ENCODE data around the gene TMEM98. TPM values are rescaled to one million over a fixed set of nuclear protein-coding genes. Genes with fewer than 3 reads are reported as not detected.
"Not testable (repeated sequence)": the region's sequence is repeated elsewhere in the genome, so short reads cannot be mapped to it uniquely, and the experiment has no call there.

The TMEM98 gene
- polyA plus RNA-seq, 3 donors, result not detected

DNA sequence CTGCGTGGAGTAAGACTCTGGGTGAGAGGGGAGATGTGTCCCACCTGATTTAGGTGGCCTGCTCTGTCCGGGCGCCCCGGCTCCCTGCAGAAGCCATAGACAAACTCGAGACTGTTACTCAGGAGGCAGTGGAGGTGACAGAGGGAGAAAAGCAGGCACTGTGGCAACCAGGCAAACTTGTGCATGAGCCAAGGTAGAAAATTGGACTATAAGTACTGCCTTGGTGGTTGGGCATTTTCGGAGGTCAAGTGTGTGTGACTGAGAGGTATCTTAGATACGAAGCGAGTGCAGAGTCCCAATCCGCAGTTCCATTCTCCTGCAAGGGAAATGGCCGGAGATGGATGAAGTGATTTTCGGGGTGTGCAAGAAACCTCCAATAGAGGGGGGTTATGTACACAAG is 36.6 kb downstream of the TMEM98 start:
- WGBS (ENCODE audit: insufficient coverage), result 90% methylated on average over 11 of the region's 11 CpGs
- no peak overlapping the region for H2AFZ ChIP-seq (ENCODE audit: insufficient read depth, low read depth, low read length, poor library complexity, severe bottlenecking)
- Mint-ChIP-seq H3K27me3 (ENCODE audit: low read depth in 3 of 3) (peaks cover 2 to 11% (median 9%) of the 10 kb centered on the region in 3 donors), H3K27ac (no peak overlapping the region), H3K36me3 (no peaks in the 10 kb centered on the region), H3K4me3 (no peak overlapping the region), H3K4me1 (peaks cover 3% of the 10 kb centered on the region), H3K9me3 (peaks cover 0 to 10% (median 4%) of the 10 kb centered on the region in 7 donors)
- DNase-seq, result no peak
- no peaks in the 10 kb centered on the region for H3K79me2 ChIP-seq (ENCODE audit: insufficient read depth, low read length)
- no peaks in the 10 kb centered on the region for H3K9me3 ChIP-seq (replicated peaks in 1 of 2; ENCODE audit: control insufficient read depth in 1 of 2, insufficient read depth in 1 of 2, low read length in 2 of 2)
- TF ChIP-seq, protein P1, sequence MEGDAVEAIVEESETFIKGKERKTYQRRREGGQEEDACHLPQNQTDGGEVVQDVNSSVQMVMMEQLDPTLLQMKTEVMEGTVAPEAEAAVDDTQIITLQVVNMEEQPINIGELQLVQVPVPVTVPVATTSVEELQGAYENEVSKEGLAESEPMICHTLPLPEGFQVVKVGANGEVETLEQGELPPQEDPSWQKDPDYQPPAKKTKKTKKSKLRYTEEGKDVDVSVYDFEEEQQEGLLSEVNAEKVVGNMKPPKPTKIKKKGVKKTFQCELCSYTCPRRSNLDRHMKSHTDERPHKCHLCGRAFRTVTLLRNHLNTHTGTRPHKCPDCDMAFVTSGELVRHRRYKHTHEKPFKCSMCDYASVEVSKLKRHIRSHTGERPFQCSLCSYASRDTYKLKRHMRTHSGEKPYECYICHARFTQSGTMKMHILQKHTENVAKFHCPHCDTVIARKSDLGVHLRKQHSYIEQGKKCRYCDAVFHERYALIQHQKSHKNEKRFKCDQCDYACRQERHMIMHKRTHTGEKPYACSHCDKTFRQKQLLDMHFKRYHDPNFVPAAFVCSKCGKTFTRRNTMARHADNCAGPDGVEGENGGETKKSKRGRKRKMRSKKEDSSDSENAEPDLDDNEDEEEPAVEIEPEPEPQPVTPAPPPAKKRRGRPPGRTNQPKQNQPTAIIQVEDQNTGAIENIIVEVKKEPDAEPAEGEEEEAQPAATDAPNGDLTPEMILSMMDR (IDR thresholded peaks at IDR 0.05), result no peak
- H3K4me2 ChIP-seq (replicated peaks; ENCODE audit: extremely low read depth, low read length, poor library complexity, severe bottlenecking), result no peak overlapping the region
- H3K36me3 ChIP-seq (replicated peaks in 1 of 2; ENCODE audit: control insufficient read depth in 1 of 2, insufficient read depth in 2 of 2, low read length in 2 of 2), result no peaks in the 10 kb centered on the region
- no peak overlapping the region for H3K27ac ChIP-seq (ENCODE audit: low read depth in 1 of 2, low read length in 2 of 2)
- no peaks in the 10 kb centered on the region for H3K4me1 ChIP-seq (ENCODE audit: control insufficient read depth in 1 of 2, insufficient read depth in 2 of 2, low read length in 2 of 2)
- no peaks in the 10 kb centered on the region for H3K27me3 ChIP-seq (ENCODE audit: control insufficient read depth in 2 of 2, insufficient read depth in 2 of 2, low read length in 2 of 2)
- H3K4me3 ChIP-seq (replicated peaks in 1 of 3; ENCODE audit: low read depth in 2 of 3, low read length in 3 of 3), result no peak overlapping the region
- no peaks in the 10 kb centered on the region for H4K20me1 ChIP-seq (ENCODE audit: insufficient read depth, low read length)
- intact Hi-C loops (cut with micrococcal nuclease), result no loop called here
- H3K9ac ChIP-seq (ENCODE audit: insufficient read depth, low read length, poor library complexity, severe bottlenecking), result no peak overlapping the region

DNA sequence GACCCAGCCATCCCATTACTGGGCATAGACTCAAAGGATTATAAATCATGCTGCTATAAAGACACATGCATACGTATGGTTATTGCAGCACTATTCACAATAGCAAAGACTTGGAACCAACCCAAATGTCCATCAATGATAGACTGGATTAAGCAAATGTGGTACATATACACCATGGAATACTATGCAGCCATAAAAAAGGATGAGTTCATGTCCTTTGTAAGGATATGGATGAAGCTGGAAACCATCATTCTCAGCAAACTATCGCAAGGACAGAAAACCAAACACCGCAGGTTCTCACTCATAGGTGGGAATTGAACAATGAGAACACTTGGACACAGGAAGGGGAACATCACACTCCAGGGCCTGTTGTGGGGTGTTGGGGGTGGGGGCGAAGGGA is 41.3 kb downstream of the TMEM98 start:
- H3K36me3 ChIP-seq (replicated peaks in 1 of 2; ENCODE audit: control insufficient read depth in 1 of 2, insufficient read depth in 2 of 2, low read length in 2 of 2); H3K79me2 ChIP-seq (ENCODE audit: insufficient read depth, low read length); H3K4me3 Mint-ChIP-seq; intact Hi-C loops (cut with micrococcal nuclease); DNase-seq; H3K27me3 ChIP-seq (ENCODE audit: control insufficient read depth in 2 of 2, insufficient read depth in 2 of 2, low read length in 2 of 2); H3K4me1 Mint-ChIP-seq; H4K20me1 ChIP-seq (ENCODE audit: insufficient read depth, low read length); H3K27ac Mint-ChIP-seq; H3K36me3 Mint-ChIP-seq; H3K9me3 ChIP-seq (replicated peaks in 1 of 2; ENCODE audit: control insufficient read depth in 1 of 2, insufficient read depth in 1 of 2, low read length in 2 of 2); H3K27ac ChIP-seq (ENCODE audit: low read depth in 1 of 2, low read length in 2 of 2); H2AFZ ChIP-seq (ENCODE audit: insufficient read depth, low read depth, low read length, poor library complexity, severe bottlenecking); H3K9ac ChIP-seq (ENCODE audit: insufficient read depth, low read length, poor library complexity, severe bottlenecking); H3K4me3 ChIP-seq (replicated peaks in 1 of 3; ENCODE audit: low read depth in 2 of 3, low read length in 3 of 3); H3K4me2 ChIP-seq (replicated peaks; ENCODE audit: extremely low read depth, low read length, poor library complexity, severe bottlenecking); H3K9me3 Mint-ChIP-seq; H3K4me1 ChIP-seq (ENCODE audit: control insufficient read depth in 1 of 2, insufficient read depth in 2 of 2, low read length in 2 of 2); H3K27me3 Mint-ChIP-seq (ENCODE audit: low read depth in 3 of 3): not testable (repeated sequence)
- WGBS (ENCODE audit: insufficient coverage), result no CpG with 5 or more reads among the region's 4 CpGs

Data from CD14-positive monocyte (primary cell).